HepG2 (cell line): Measurements from ENCODE around the gene CTSZ. TPM values are rescaled to one million over a fixed set of nuclear protein-coding genes. Genes with fewer than 3 reads are reported as not detected.

Source experiments
- IRF9 ChIP-seq: sonication (generic); formaldehyde crosslinking; IDR thresholded peaks from 2 replicates; pipeline ENCODE4 v1.8.0; 2022; ENCODE audit warnings: missing genetic modification reagents, mild to moderate bottlenecking, borderline replicate concordance
- KIAA2018 ChIP-seq: sonication (generic); formaldehyde crosslinking; IDR thresholded peaks from 2 replicates; pipeline ENCODE4 v1.5.0; 2020; ENCODE audit warnings: mild to moderate bottlenecking, missing genetic modification reagents, borderline replicate concordance
- LCORL ChIP-seq, 2 experiments: fragments of 450-650 bp in 1 of 2; sonication (generic) in 1 of 2; formaldehyde crosslinking in 1 of 2; IDR thresholded peaks; 2 replicates each; pipeline versions ENCODE4 v1.5.0 to v1.6.1; 2017 to 2020; ENCODE audit warnings: antibody characterized with exemption in 1 of 2, missing genetic modification reagents in 1 of 2
- MLX ChIP-seq: IDR thresholded peaks from 2 replicates; pipeline ENCODE4 v1.6.1; 2016
- TFE3 ChIP-seq: IDR thresholded peaks from 2 replicates; pipeline ENCODE4 v1.6.1; 2016
- TRIM22 ChIP-seq: fragments of 450-650 bp; IDR thresholded peaks from 2 replicates; pipeline ENCODE4 v1.6.1; 2017
- ZC3H13 ChIP-seq: sonication (generic); formaldehyde crosslinking; IDR thresholded peaks from 2 replicates; pipeline ENCODE4 v1.8.1; 2023; ENCODE audit warnings: mild to moderate bottlenecking, missing genetic modification reagents, moderate library complexity
- ZFX ChIP-seq: sonication (generic); formaldehyde crosslinking; IDR thresholded peaks from 2 replicates; pipeline ENCODE4 v1.4.0; 2020; ENCODE audit warnings: mild to moderate bottlenecking, low read depth, missing genetic modification reagents, moderate library complexity
- ZNF44 ChIP-seq: sonication (generic); formaldehyde crosslinking; IDR thresholded peaks from 2 replicates; pipeline ENCODE4 v1.5.1; 2020; ENCODE audit warnings: mild to moderate bottlenecking, missing genetic modification reagents
- ZNF687 ChIP-seq: sonication (generic); formaldehyde crosslinking; IDR thresholded peaks from 2 replicates; pipeline ENCODE4 v1.5.1; 2020; ENCODE audit warnings: mild to moderate bottlenecking, missing genetic modification reagents, moderate library complexity
- polyA plus RNA-seq, 8 experiments: library from polyadenylated mRNA; depleted of rRNA in 3 of 8; stranded (reverse) in 7 of 8; unstranded in 1 of 8; fragments of >200 nt; fragmentation: Illumina TruSeq in 4 of 8; extraction: Trizol in 4 of 8; gene quantifications; 2 replicates each; pipeline versions ENCODE4 v1.2.1 to v1.2.3, GENCODE V29; 2011 to 2016; ENCODE audit warnings: low read depth in 4 of 8, missing spikeins in 1 of 8, mixed read lengths in 1 of 8; ENCODE audit not compliant: insufficient read depth in 1 of 8
- total RNA-seq, 5 experiments: library from RNA; depleted of rRNA; stranded (reverse); fragments of >200 nt; fragmentation: Illumina TruSeq; extraction: Trizol; gene quantifications; 2 replicates each; pipeline ENCODE4 v1.2.3, GENCODE V29; 2016; ENCODE audit warnings: low read depth in 1 of 5

The CTSZ gene
- total and polyA plus RNA-seq, 2 of the 13 experiments (the other 11 are each of a cell fraction or from before 2014, with no cell fraction given), result 0.33 TPM; not detected in 1

- no peak for TF ChIP-seq MLX (CRISPR knock-in tag)
- no peak for TF ChIP-seq LCORL (IDR thresholded peaks at IDR 0.05)
- peak; percentile 59; the same call in 1 of the 2 replicates for TF ChIP-seq LCORL (CRISPR knock-in tag; IDR thresholded peaks at IDR 0.05)
- TF ChIP-seq KIAA2018 (CRISPR knock-in tag), result no peak
- TF ChIP-seq TRIM22, result no peak
- no peak for TF ChIP-seq ZC3H13 (CRISPR knock-in tag)
- TF ChIP-seq ZFX (CRISPR knock-in tag), result peak; percentile 27
- no peak for TF ChIP-seq ZNF687 (CRISPR knock-in tag)
- no peak for TF ChIP-seq ZNF44 (CRISPR knock-in tag)
- TF ChIP-seq TFE3 (CRISPR knock-in tag), result no peak
- no peak for TF ChIP-seq IRF9
These were observed 25.3 kb downstream of the CTSZ start (continued) for GRCh38 chr20:58981628-58982364.
